ENCODE data around the gene DDI1. TPM values are rescaled to one million over a fixed set of nuclear protein-coding genes. Genes with fewer than 3 reads are reported as not detected.

The DDI1 gene
- total and polyA plus RNA-seq, 5 donors from 2014 or later: 0.17 TPM; not detected in 4

GRCh38 chr11:104067534-104067933, 31.1 kb downstream of the DDI1 start:
- no peaks in the 10 kb centered on the region for H3K36me3 ChIP-seq (ENCODE audit: control insufficient read depth, insufficient read depth, low read length)
- ATAC-seq (ENCODE audit: low read depth in 2 of 2) (no peak), DNase-seq (no peak)
- no peak overlapping the region for H3K4me3 ChIP-seq (ENCODE audit: low read depth, low read length)
- H3K9me3 ChIP-seq (ENCODE audit: control insufficient read depth in 2 of 2, low read length in 2 of 2): no peaks in the 10 kb centered on the region
- Mint-ChIP-seq H3K27me3 (no peaks in the 10 kb centered on the region), H3K4me3 (no peak overlapping the region), H3K9me3 (peaks cover 0 to 8% (median 0%) of the 10 kb centered on the region in 7 donors), H3K27ac (no peak overlapping the region), H3K36me3 (no peaks in the 10 kb centered on the region), H3K4me1 (no peaks in the 10 kb centered on the region)
- H3K4me1 ChIP-seq (ENCODE audit: control insufficient read depth, insufficient read depth, low read length, poor library complexity, severe bottlenecking): no peaks in the 10 kb centered on the region
- no peaks in the 10 kb centered on the region for H3K27me3 ChIP-seq (ENCODE audit: control insufficient read depth, insufficient read depth, low read length)
- H3K27ac ChIP-seq (ENCODE audit: insufficient read depth, low read length, poor library complexity, severe bottlenecking): no peak overlapping the region

GRCh38 chr11:104073950-104074705, 37.7 kb downstream of the DDI1 start:
- no peak for DNase-seq
- Histone ChIP-seq H3K27me3 (ENCODE audit: control insufficient read depth, insufficient read depth, low read length) (peaks cover 2% of the 10 kb centered on the region), H3K27ac (ENCODE audit: insufficient read depth, low read length, poor library complexity, severe bottlenecking) (no peak overlapping the region), H3K36me3 (ENCODE audit: control insufficient read depth, insufficient read depth, low read length) (no peaks in the 10 kb centered on the region), H3K4me3 (ENCODE audit: low read depth, low read length) (no peak overlapping the region), H3K9me3 (ENCODE audit: control insufficient read depth in 2 of 2, low read length in 2 of 2) (no peaks in the 10 kb centered on the region), H3K4me1 (ENCODE audit: control insufficient read depth, insufficient read depth, low read length, poor library complexity, severe bottlenecking) (no peaks in the 10 kb centered on the region)
- no peaks in the 10 kb centered on the region for H3K36me3 Mint-ChIP-seq
- peak in 1 of 2 donors; percentile 41 for ATAC-seq (ENCODE audit: low read depth in 2 of 2)
- H3K9me3 Mint-ChIP-seq: peaks cover 0 to 3% (median 0%) of the 10 kb centered on the region in 7 donors
- no peaks in the 10 kb centered on the region for H3K4me1 Mint-ChIP-seq
- no peak overlapping the region for H3K4me3 Mint-ChIP-seq
- no peaks in the 10 kb centered on the region for H3K27me3 Mint-ChIP-seq
- H3K27ac Mint-ChIP-seq: no peak overlapping the region

- no peaks in the 10 kb centered on the region for H3K4me1 Mint-ChIP-seq
- no peaks in the 10 kb centered on the region for H3K27me3 Mint-ChIP-seq
- no peaks in the 10 kb centered on the region for H3K36me3 Mint-ChIP-seq
- H3K36me3 ChIP-seq (ENCODE audit: control insufficient read depth, insufficient read depth, low read length): no peaks in the 10 kb centered on the region
- H3K27me3 ChIP-seq (ENCODE audit: control insufficient read depth, insufficient read depth, low read length): peaks cover 2% of the 10 kb centered on the region
- ATAC-seq (ENCODE audit: low read depth in 2 of 2) (no peak), DNase-seq (no peak)
- no peak overlapping the region for H3K27ac Mint-ChIP-seq
- H3K4me3 ChIP-seq (ENCODE audit: low read depth, low read length): no peak overlapping the region
- H3K27ac ChIP-seq (ENCODE audit: insufficient read depth, low read length, poor library complexity, severe bottlenecking): no peak overlapping the region
- no peaks in the 10 kb centered on the region for H3K9me3 ChIP-seq (ENCODE audit: control insufficient read depth in 2 of 2, low read length in 2 of 2)
- no peaks in the 10 kb centered on the region for H3K4me1 ChIP-seq (ENCODE audit: control insufficient read depth, insufficient read depth, low read length, poor library complexity, severe bottlenecking)
- H3K4me3 Mint-ChIP-seq: no peak overlapping the region
- H3K9me3 Mint-ChIP-seq: peaks cover 0 to 3% (median 0%) of the 10 kb centered on the region in 7 donors
Measured at GRCh38 chr11:104075091-104075490, 38.7 kb downstream of the DDI1 start.

GRCh38 chr11:104075706-104076105, 39.3 kb downstream of the DDI1 start:
- no peak overlapping the region for H3K4me3 Mint-ChIP-seq
- Histone ChIP-seq H3K36me3 (ENCODE audit: control insufficient read depth, insufficient read depth, low read length) (no peaks in the 10 kb centered on the region), H3K27me3 (ENCODE audit: control insufficient read depth, insufficient read depth, low read length) (peaks cover 2% of the 10 kb centered on the region), H3K4me1 (ENCODE audit: control insufficient read depth, insufficient read depth, low read length, poor library complexity, severe bottlenecking) (no peaks in the 10 kb centered on the region), H3K9me3 (ENCODE audit: control insufficient read depth in 2 of 2, low read length in 2 of 2) (no peaks in the 10 kb centered on the region), H3K4me3 (ENCODE audit: low read depth, low read length) (no peak overlapping the region), H3K27ac (ENCODE audit: insufficient read depth, low read length, poor library complexity, severe bottlenecking) (no peak overlapping the region)
- H3K4me1 Mint-ChIP-seq: no peaks in the 10 kb centered on the region
- H3K36me3 Mint-ChIP-seq: no peaks in the 10 kb centered on the region
- peaks cover 0 to 3% (median 0%) of the 10 kb centered on the region in 7 donors for H3K9me3 Mint-ChIP-seq
- no peak for ATAC-seq (ENCODE audit: low read depth in 2 of 2)
- no peak for DNase-seq
- no peaks in the 10 kb centered on the region for H3K27me3 Mint-ChIP-seq
- no peak overlapping the region for H3K27ac Mint-ChIP-seq

- ATAC-seq (ENCODE audit: low read depth in 2 of 2) (no peak), DNase-seq (no peak)
- Mint-ChIP-seq H3K4me1 (no peaks in the 10 kb centered on the region), H3K9me3 (peaks cover 0 to 3% (median 0%) of the 10 kb centered on the region in 7 donors), H3K36me3 (no peaks in the 10 kb centered on the region), H3K27ac (no peak overlapping the region), H3K27me3 (no peaks in the 10 kb centered on the region), H3K4me3 (no peak overlapping the region)
- no peak overlapping the region for H3K27ac ChIP-seq (ENCODE audit: insufficient read depth, low read length, poor library complexity, severe bottlenecking)
- H3K27me3 ChIP-seq (ENCODE audit: control insufficient read depth, insufficient read depth, low read length): peaks cover 2% of the 10 kb centered on the region
- no peaks in the 10 kb centered on the region for H3K4me1 ChIP-seq (ENCODE audit: control insufficient read depth, insufficient read depth, low read length, poor library complexity, severe bottlenecking)
- no peaks in the 10 kb centered on the region for H3K9me3 ChIP-seq (ENCODE audit: control insufficient read depth in 2 of 2, low read length in 2 of 2)
- H3K36me3 ChIP-seq (ENCODE audit: control insufficient read depth, insufficient read depth, low read length): no peaks in the 10 kb centered on the region
- H3K4me3 ChIP-seq (ENCODE audit: low read depth, low read length): no peak overlapping the region
Measured at GRCh38 chr11:104076455-104076854, 40.0 kb downstream of the DDI1 start.

GRCh38 chr11:104078245-104078644, 41.8 kb downstream of the DDI1 start:
- ATAC-seq (ENCODE audit: low read depth in 2 of 2): no peak
- no peak overlapping the region for H3K4me3 ChIP-seq (ENCODE audit: low read depth, low read length)
- H3K4me3 Mint-ChIP-seq: no peak overlapping the region
- H3K27me3 ChIP-seq (ENCODE audit: control insufficient read depth, insufficient read depth, low read length): peaks cover 2% of the 10 kb centered on the region
- H3K9me3 Mint-ChIP-seq: peaks cover 0 to 3% (median 0%) of the 10 kb centered on the region in 7 donors
- H3K4me1 Mint-ChIP-seq: no peaks in the 10 kb centered on the region
- no peaks in the 10 kb centered on the region for H3K27me3 Mint-ChIP-seq
- no peaks in the 10 kb centered on the region for H3K9me3 ChIP-seq (ENCODE audit: control insufficient read depth in 2 of 2, low read length in 2 of 2)
- DNase-seq: no peak
- H3K27ac ChIP-seq (ENCODE audit: insufficient read depth, low read length, poor library complexity, severe bottlenecking): no peak overlapping the region
- no peak overlapping the region for H3K27ac Mint-ChIP-seq
- no peaks in the 10 kb centered on the region for H3K4me1 ChIP-seq (ENCODE audit: control insufficient read depth, insufficient read depth, low read length, poor library complexity, severe bottlenecking)
- H3K36me3 Mint-ChIP-seq: no peaks in the 10 kb centered on the region
- H3K36me3 ChIP-seq (ENCODE audit: control insufficient read depth, insufficient read depth, low read length): no peaks in the 10 kb centered on the region

- H3K27me3 ChIP-seq (ENCODE audit: control insufficient read depth, insufficient read depth, low read length): peaks cover 2% of the 10 kb centered on the region
- H3K27ac ChIP-seq (ENCODE audit: insufficient read depth, low read length, poor library complexity, severe bottlenecking): no peak overlapping the region
- no peaks in the 10 kb centered on the region for H3K36me3 ChIP-seq (ENCODE audit: control insufficient read depth, insufficient read depth, low read length)
- no peak overlapping the region for H3K4me3 ChIP-seq (ENCODE audit: low read depth, low read length)
- DNase-seq (no peak), ATAC-seq (ENCODE audit: low read depth in 2 of 2) (no peak)
- H3K4me1 Mint-ChIP-seq: no peaks in the 10 kb centered on the region
- H3K27me3 Mint-ChIP-seq: no peaks in the 10 kb centered on the region
- H3K4me3 Mint-ChIP-seq: no peak overlapping the region
- H3K36me3 Mint-ChIP-seq: no peaks in the 10 kb centered on the region
- H3K9me3 ChIP-seq (ENCODE audit: control insufficient read depth in 2 of 2, low read length in 2 of 2): no peaks in the 10 kb centered on the region
- no peak overlapping the region for H3K27ac Mint-ChIP-seq
- no peaks in the 10 kb centered on the region for H3K4me1 ChIP-seq (ENCODE audit: control insufficient read depth, insufficient read depth, low read length, poor library complexity, severe bottlenecking)
- H3K9me3 Mint-ChIP-seq: peaks cover 0 to 3% (median 0%) of the 10 kb centered on the region in 7 donors
Measured at GRCh38 chr11:104078995-104079394, 42.6 kb downstream of the DDI1 start.

- no peaks in the 10 kb centered on the region for H3K9me3 ChIP-seq (ENCODE audit: control insufficient read depth in 2 of 2, low read length in 2 of 2)
- Mint-ChIP-seq H3K9me3 (no peaks in the 10 kb centered on the region), H3K27me3 (no peaks in the 10 kb centered on the region), H3K36me3 (no peaks in the 10 kb centered on the region), H3K4me3 (no peak overlapping the region), H3K27ac (no peak overlapping the region), H3K4me1 (no peaks in the 10 kb centered on the region)
- H3K27me3 ChIP-seq (ENCODE audit: control insufficient read depth, insufficient read depth, low read length): no peaks in the 10 kb centered on the region
- H3K4me3 ChIP-seq (ENCODE audit: low read depth, low read length): no peak overlapping the region
- no peak overlapping the region for H3K27ac ChIP-seq (ENCODE audit: insufficient read depth, low read length, poor library complexity, severe bottlenecking)
- H3K36me3 ChIP-seq (ENCODE audit: control insufficient read depth, insufficient read depth, low read length): no peaks in the 10 kb centered on the region
- ATAC-seq (ENCODE audit: low read depth in 2 of 2): no peak
- DNase-seq: no peak
- no peaks in the 10 kb centered on the region for H3K4me1 ChIP-seq (ENCODE audit: control insufficient read depth, insufficient read depth, low read length, poor library complexity, severe bottlenecking)
Measured at GRCh38 chr11:104086621-104087020, 50.2 kb downstream of the DDI1 start.
